T-helper 1 cell treated with Interleukin-12 subunit alpha and Interleukin-12 subunit beta and Interleukin-4 antibody, amounts not matched to agents 30 μg/mL and 1 μg/mL, for 36 hours (primary cell): ENCODE data around the gene JAZF1.

Source experiments
- H3K27ac Mint-ChIP-seq: one replicate; pipeline ENCODE4 v1.8.0; 2021; ENCODE audit warnings: mild to moderate bottlenecking, mixed read lengths
- H3K27me3 Mint-ChIP-seq: one replicate; pipeline ENCODE4 v1.8.0; 2021; ENCODE audit warnings: low read depth, mixed read lengths
- H3K36me3 Mint-ChIP-seq: one replicate; pipeline ENCODE4 v1.8.0; 2021; ENCODE audit warnings: low read depth, mixed read lengths
- H3K4me1 Mint-ChIP-seq: one replicate; pipeline ENCODE4 v1.8.0; 2021; ENCODE audit warnings: low read depth, mixed read lengths
- H3K4me3 Mint-ChIP-seq: one replicate; pipeline ENCODE4 v1.8.0; 2021; ENCODE audit warnings: mild to moderate bottlenecking, moderate library complexity, mixed read lengths
- H3K9me3 Mint-ChIP-seq: one replicate; pipeline ENCODE4 v1.8.0; 2021; ENCODE audit warnings: mixed read lengths

The JAZF1 gene

DNA sequence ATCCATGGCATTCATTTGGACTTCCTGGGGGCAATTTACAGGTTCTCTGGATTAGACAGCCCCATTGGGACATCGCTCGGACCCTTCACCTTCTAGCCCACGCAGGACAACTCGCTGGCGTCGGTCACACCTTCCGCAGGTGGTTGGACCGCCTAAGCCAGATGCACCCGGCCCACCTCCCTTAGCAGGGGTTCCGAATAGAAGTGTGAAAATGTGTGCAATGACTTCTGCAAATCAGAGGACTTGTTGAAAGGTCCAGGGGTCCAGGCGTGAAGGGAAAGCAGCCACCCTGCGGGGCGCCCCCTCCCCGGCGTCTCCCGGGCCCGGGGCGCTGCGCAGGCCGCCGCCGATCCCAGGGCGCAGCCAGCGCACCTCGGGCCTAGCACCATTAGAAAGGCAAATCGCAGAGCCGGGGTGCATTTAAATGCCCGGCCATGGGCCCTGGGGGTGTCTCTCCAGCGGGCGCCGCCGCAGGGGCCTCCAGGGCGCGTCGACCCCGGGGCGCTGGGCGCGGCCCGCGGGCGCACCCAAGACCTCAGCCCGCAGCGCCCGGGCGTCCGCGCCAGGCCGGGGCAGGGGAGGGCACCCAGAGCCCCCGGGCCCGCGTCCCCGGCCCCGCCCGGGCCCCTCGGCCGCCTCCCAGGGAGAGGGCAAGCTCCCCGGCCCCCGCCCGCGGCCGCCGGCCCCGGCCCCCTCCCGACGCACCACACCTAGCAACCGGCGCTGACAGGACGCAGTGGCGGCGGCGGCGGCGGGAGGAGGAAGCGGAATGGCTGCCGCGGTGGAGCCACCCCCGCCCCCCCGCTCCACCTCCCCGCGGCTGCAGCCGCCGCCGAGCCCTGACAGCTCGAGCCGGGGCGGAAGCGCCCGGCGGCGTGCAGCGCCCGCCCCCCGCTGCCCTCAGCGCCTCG, 1.2 kb downstream of the JAZF1 start:
- H3K27me3 Mint-ChIP-seq, result peaks cover 41% of the 10 kb centered on the region
- H3K4me1 Mint-ChIP-seq, result peaks cover 13% of the 10 kb centered on the region
- no peaks in the 10 kb centered on the region for H3K9me3 Mint-ChIP-seq
- peak overlapping the region; percentile 51 for H3K4me3 Mint-ChIP-seq
- H3K27ac Mint-ChIP-seq, result no peak overlapping the region
- no peaks in the 10 kb centered on the region for H3K36me3 Mint-ChIP-seq

DNA sequence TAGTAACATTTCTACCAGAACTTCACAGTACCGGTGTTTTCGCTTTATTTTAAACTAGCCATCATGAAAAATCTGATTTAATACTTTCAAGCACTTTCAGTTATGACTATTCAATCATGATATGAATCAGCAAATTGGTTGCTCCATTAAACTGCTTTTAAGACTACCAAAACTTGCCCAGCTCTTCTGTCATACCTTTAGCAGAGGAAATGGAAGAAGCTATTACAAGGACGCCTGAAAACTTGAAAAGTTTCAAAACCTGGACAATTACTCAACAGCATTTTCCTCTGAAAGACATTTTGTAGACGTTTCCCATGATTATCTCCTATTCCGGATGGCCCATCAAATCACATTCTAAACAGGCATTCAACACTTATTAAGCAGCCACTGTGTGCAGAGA, 2.0 kb downstream of the JAZF1 start:
- Mint-ChIP-seq H3K4me1 (peaks cover 14% of the 10 kb centered on the region), H3K36me3 (no peaks in the 10 kb centered on the region), H3K27ac (peak overlapping the region; percentile 38), H3K27me3 (peaks cover 33% of the 10 kb centered on the region), H3K4me3 (peak overlapping the region; percentile 51), H3K9me3 (no peaks in the 10 kb centered on the region)

DNA sequence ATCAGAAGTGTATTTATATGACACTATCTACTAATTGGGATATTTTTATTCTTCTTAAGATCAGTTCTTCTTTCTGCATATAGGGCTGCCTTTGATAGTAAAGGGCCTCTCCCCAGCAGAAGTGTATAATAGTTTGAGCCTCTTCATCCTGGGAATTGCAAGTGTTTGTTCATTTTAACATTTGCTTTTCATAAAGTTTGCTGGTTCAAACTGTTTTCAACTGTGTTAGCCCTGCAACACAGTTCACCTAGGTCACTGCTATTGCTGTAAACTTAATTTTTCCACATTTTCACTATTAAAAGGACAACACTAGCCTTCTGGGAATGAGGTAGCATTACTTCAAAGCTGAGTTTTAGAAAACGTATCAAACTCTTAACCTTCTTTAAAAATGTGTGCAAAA, 2.8 kb downstream of the JAZF1 start:
- Mint-ChIP-seq H3K4me1 (peaks cover 14% of the 10 kb centered on the region), H3K27ac (no peak overlapping the region), H3K4me3 (no peak overlapping the region), H3K36me3 (no peaks in the 10 kb centered on the region), H3K27me3 (peaks cover 26% of the 10 kb centered on the region), H3K9me3 (no peaks in the 10 kb centered on the region)

DNA sequence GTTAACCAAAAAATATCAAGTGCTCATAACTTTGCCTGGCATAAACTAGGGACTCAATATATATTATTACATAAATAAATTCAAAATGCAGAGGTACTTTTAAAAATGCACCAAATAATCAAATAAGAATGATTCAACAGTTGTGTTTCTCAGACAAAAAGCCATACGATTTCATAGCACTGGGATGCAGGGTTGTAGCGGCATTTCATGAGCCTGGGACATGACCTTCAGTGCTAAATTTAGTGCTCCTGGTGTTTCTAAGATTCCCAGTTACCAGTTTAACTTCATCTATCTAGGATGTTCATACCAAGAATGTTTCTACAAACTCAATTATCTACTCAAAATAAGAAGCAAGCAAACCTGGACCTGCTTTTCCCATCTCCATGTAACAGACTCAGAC, 4.0 kb downstream of the JAZF1 start:
- no peaks in the 10 kb centered on the region for H3K9me3 Mint-ChIP-seq
- H3K27me3 Mint-ChIP-seq, result peaks cover 19% of the 10 kb centered on the region
- H3K27ac Mint-ChIP-seq, result no peak overlapping the region
- peaks cover 14% of the 10 kb centered on the region for H3K4me1 Mint-ChIP-seq
- no peak overlapping the region for H3K4me3 Mint-ChIP-seq
- H3K36me3 Mint-ChIP-seq, result no peaks in the 10 kb centered on the region

DNA sequence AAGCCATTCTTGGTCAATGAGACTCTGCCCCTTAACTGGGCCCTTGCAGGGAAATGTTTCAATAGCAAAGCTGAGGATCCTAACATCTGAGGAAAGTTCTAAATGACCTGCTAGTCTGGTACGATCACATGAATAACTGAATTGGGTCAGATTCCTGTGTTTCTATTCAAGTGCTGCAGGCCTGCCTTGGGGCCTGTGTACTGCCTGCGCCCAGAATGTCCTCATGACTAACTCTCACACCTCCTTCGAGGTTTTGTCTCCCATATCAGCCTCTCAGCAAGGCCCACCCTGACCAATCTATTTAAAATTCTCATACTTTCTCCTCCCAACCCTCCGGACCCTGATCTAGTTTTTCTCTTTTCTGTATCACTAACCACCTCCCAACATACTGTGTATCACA, 4.4 kb downstream of the JAZF1 start:
- no peaks in the 10 kb centered on the region for H3K36me3 Mint-ChIP-seq
- no peak overlapping the region for H3K4me3 Mint-ChIP-seq
- H3K27ac Mint-ChIP-seq, result no peak overlapping the region
- H3K4me1 Mint-ChIP-seq, result peaks cover 12% of the 10 kb centered on the region
- peaks cover 15% of the 10 kb centered on the region for H3K27me3 Mint-ChIP-seq
- H3K9me3 Mint-ChIP-seq, result no peaks in the 10 kb centered on the region

DNA sequence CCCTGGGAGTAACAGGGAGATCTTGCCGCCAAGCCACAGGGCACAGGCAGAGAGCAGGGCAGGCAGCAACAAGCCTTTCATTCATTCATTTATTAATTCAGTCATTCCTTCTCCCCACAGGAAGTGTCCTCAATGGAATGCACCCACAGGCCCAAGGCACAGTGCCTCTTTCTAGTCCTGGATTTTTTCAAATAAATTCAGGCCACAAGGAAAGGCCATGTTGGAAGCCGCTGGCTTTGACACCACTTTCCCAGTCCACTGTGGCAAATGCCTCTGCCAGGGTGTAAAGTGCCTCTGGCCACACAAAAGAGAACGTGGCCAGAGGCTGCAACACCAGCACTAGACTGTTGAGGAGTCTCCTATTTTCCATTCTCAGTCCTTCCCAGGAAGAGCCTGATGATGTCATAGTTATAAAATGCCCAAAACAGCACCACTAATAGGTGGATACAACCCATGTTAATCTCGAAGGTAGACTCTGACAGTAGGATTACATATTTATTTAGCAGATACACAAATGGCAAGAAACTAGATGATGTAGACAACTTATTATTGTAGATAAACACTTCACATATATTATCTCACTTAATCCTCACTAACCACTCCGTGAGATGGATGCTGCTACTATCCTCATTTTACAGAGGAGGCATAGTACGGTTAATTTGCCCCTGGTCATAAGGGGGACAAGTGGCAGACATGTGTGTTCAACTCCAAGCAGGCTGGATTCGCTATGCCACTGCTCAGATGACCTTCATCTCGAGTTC, 5.5 kb downstream of the JAZF1 start:
- H3K4me1 Mint-ChIP-seq, result peaks cover 9% of the 10 kb centered on the region
- H3K4me3 Mint-ChIP-seq, result no peak overlapping the region
- H3K27ac Mint-ChIP-seq, result no peak overlapping the region

DNA sequence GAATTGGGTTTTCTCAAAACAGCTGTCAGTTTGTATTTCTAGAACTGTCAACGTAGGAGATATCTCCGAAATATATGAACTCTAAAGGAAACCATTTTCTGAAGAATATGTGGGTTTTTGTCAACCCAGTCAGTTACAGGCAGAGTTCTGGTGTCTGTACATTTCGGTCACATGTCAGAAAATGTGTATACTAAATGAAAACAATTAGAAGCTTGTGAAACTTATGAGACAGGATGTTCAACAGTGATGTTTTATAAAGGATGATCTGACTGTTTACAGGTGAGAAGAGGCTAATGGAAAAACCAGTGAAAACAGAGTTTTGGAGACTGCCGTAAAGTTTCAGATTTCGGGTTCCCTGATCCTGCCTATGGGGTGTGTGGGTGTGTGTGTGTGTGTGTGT, 6.2 kb downstream of the JAZF1 start:
- Mint-ChIP-seq H3K27ac (no peak overlapping the region), H3K4me3 (no peak overlapping the region), H3K27me3 (peaks cover 11% of the 10 kb centered on the region), H3K36me3 (no peaks in the 10 kb centered on the region), H3K9me3 (no peaks in the 10 kb centered on the region), H3K4me1 (peaks cover 9% of the 10 kb centered on the region)

More for the DNA sequence above, 5.5 kb downstream of the JAZF1 start:
- no peaks in the 10 kb centered on the region for H3K36me3 Mint-ChIP-seq
- H3K9me3 Mint-ChIP-seq, result no peaks in the 10 kb centered on the region
- peaks cover 11% of the 10 kb centered on the region for H3K27me3 Mint-ChIP-seq

DNA sequence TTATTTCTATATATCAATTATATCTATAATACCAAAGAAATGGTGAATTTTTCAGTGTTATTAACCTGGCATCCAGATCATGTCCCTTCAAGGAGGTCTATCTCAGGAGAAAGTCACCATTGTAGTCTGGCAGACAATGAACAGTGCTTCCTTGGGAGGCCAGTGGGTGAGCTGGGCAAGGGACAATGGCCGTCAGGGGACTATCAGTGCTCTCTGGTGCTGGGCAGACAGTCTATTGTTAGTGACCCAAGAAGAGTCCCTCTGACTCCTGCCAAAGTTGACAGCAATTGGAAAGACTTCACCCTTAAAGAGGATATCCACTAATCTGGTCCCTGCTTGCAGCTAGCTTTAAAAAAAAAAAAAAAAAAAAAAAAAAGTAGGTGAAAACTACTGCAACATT, 7.1 kb downstream of the JAZF1 start:
- Mint-ChIP-seq H3K9me3 (no peaks in the 10 kb centered on the region), H3K27me3 (peaks cover 5% of the 10 kb centered on the region), H3K4me1 (peaks cover 3% of the 10 kb centered on the region), H3K4me3 (no peak overlapping the region), H3K36me3 (no peaks in the 10 kb centered on the region), H3K27ac (no peak overlapping the region)

DNA sequence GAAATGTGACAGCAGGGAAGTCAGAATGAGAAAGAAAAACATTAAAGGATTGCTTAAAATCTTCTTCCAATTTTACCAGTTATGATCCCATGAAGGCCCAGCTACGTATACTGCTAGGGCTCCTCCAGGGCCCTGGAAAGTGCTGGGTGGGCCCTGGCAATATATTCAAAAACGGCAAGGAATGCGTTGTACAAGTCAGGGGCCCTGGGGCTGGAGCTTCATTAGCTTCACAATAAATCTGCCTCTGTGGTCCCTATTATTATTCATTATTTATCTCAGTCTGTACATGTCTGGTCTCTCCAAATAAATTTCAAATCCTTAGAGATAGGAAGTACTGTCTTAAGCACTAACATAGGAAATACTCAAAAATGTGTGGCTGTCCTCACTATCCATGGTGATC, 7.6 kb downstream of the JAZF1 start:
- H3K27ac Mint-ChIP-seq, result no peak overlapping the region
- H3K9me3 Mint-ChIP-seq, result no peaks in the 10 kb centered on the region
- H3K4me1 Mint-ChIP-seq, result peaks cover 3% of the 10 kb centered on the region
- H3K36me3 Mint-ChIP-seq, result no peaks in the 10 kb centered on the region
- no peak overlapping the region for H3K4me3 Mint-ChIP-seq
- peaks cover 5% of the 10 kb centered on the region for H3K27me3 Mint-ChIP-seq

DNA sequence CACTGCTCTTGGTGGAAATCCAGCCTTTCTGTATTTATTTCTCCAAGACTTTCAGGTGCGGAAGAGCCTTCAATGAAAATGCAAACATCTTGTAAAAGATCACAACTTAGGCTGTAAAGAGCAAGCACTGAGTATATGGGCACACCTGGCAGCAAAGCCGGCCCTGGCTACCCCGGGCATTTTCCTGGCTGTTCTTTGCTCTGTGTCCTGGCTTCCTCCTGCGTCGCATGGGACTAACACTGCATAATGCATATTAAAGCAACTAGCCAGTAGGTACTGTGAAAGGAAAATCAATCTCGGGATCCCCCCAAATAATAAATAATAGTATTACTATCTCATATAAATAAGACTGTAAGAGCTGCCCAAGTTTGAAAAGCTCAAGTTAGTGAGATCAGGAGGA, 9.9 kb downstream of the JAZF1 start:
- Mint-ChIP-seq H3K4me3 (no peak overlapping the region), H3K36me3 (no peaks in the 10 kb centered on the region), H3K9me3 (no peaks in the 10 kb centered on the region), H3K27me3 (peaks cover 6% of the 10 kb centered on the region), H3K4me1 (peaks cover 3% of the 10 kb centered on the region), H3K27ac (no peak overlapping the region)

DNA sequence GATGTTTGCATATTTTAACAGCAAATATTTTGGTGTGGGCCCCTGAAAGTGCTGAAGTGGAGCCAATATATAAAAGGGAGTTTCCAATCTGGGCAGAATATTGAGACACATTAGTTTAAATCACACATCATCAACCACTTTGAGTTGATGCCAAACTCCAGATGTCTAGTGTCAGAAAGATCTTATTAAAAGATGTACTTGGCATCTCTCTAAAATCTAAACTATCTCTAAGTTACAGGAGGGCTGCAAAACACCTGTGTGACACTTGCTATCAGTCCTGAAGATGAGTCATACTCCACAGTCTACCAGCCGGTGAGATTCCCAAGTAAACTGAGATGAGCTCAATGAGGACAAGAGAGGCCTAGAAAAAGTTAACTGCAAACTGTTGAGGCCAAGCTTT, 11.4 kb downstream of the JAZF1 start:
- Mint-ChIP-seq H3K9me3 (no peaks in the 10 kb centered on the region), H3K4me1 (no peaks in the 10 kb centered on the region), H3K27ac (no peak overlapping the region), H3K27me3 (peaks cover 8% of the 10 kb centered on the region), H3K36me3 (no peaks in the 10 kb centered on the region), H3K4me3 (no peak overlapping the region)

DNA sequence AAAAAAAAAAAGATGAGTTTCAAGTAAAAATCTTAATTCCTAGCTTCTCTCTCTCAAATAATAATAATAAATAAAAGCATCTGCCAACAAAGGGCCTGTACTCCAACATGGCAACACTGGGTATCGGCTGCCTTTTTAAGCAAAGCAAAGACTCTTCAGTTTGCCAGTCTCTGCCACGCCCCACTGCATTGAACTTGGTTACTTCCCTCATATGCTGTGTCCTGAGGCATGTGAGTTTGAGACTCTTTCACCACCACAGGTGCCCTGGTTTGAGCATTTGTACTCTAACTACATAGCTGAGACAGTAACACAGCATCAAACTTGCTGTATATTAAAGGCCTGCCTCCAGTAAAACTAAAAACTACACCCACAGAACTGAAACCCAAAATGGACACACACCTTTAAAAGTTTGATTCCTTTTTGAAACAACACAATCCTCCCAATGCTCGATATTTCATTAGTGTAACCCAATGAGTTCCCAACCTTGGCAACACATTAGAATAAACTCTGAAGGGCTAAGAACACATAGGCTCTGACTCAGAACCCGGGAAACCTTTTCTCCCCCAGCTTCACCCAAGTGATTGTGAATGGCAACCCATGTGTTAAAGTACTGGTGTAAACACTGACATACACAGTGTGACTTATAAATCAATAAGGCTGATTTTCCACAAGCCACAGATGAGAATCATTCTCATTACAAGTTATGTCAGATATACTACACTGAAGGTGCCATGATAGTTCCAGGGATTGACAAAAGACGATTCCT, 12.0 kb downstream of the JAZF1 start:
- H3K27me3 Mint-ChIP-seq, result peaks cover 8% of the 10 kb centered on the region
- no peaks in the 10 kb centered on the region for H3K36me3 Mint-ChIP-seq
- no peak overlapping the region for H3K27ac Mint-ChIP-seq
- H3K4me1 Mint-ChIP-seq, result no peaks in the 10 kb centered on the region
- H3K9me3 Mint-ChIP-seq, result no peaks in the 10 kb centered on the region
- H3K4me3 Mint-ChIP-seq, result no peak overlapping the region

DNA sequence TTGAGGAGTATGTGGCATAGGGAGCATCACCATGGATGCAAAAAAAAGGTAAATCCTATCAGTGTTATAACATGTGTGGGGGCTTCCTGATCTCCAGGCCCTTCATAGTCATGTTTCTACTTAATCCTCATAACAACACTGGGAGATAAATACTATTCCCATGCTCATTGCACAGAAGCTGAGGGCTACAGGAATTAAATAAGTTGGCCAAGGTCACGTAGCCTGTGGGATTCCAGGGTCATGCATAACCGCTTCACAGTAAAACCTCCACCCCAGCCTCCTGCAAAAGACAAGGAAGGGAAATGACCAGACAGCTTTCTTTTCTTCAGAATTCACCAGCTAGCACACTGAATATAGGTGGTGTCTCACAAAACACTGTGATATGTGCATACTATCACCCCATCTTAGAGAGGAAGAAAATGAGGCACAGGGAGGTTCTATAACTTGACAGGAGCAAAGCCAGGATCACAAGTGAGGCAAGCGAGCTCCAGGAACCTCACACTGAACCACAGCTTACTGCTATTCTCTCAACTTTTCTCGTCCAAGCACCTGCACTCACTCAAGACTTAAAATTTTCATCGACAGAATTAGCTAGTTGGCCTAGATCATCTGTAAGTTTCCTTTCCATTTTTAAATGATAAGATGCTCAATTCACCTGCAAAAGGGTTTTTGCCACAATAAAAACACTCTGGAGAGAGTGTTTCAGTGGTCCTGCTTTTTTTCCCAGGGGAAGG, 13.4 kb downstream of the JAZF1 start:
- Mint-ChIP-seq H3K4me3 (no peak overlapping the region), H3K36me3 (no peaks in the 10 kb centered on the region), H3K9me3 (no peaks in the 10 kb centered on the region), H3K27ac (no peak overlapping the region), H3K4me1 (no peaks in the 10 kb centered on the region), H3K27me3 (peaks cover 4% of the 10 kb centered on the region)
